Activated CD4-positive, alpha-beta T cell treated with anti-CD3 and anti-CD28 coated beads for 48 hours (primary cell): ENCODE results near the gene ARHGEF37.
"Not testable (repeated sequence)": the region's sequence is repeated elsewhere in the genome, so short reads cannot be mapped to it uniquely, and the experiment has no call there.

Experiments used
- DNase-seq: peaks from one replicate; pipeline ENCODE4 v3.0.0-alpha.2; 2020

Gene ARHGEF37

GRCh38 chr5:149649730-149650129 is 68.4 kb downstream of the ARHGEF37 start:
- DNase-seq, result not testable (repeated sequence)

DNA sequence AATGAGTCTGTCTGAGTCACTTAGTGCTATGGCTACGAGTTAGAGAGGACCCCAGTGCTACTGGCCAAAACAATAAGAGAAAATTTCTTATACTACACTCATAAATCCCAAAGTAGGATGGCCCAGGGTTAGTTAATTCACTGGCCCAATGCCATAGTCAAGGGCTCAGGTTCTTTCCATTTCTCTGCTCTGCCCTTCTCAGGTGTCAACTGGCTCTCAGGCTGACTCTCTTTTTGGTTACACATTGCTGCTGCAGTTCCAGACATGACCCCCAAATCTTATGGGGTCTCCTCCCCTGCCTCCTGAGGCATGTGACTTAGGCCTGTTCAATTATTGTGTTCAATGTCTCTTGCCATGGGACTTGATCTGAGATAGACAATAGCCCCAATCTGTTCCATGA is 70.4 kb downstream of the ARHGEF37 start:
- DNase-seq, result no peak

DNA sequence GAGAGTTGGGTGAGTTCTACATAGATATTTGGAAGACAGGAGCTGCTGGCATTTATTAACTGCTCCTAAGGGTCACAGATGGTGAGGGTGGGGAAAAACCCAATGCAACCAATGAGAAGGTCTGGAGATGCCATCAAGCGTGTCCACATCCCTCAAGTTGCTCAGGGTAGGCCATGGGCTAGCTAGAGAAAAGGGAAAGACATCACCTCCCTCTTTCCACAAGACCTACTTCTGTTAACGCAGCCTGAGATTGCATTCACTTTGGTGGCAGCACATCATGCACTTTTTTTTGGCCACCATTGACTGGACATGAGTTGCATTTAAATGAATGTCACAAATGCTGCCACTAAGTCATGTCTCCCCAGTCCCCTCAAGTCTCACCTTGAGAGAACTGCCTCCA is 71.4 kb downstream of the ARHGEF37 start:
- DNase-seq, result no peak

DNA sequence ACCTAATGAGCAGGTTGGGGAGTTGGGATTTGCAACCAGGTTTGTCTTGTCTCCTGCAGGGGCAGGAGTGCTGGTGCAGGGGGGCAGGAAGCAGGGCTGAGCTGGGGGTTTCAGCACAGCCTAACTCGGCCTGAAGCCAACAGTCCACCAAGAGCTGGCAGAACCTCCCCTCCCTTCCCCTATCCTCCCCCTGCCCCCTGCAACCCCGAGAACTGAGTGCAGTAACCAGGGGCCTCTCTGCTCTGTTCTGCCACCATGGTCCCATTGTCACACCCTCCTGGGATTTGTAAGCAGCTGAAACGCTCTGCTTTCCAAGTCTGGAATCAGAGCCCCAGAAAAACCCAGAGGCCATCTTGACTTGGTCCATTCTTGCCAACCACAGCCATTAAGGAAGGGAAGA is 72.9 kb downstream of the ARHGEF37 start:
- DNase-seq, result no peak

GRCh38 chr5:149654883-149655505 is 73.7 kb downstream of the ARHGEF37 start:
- no peak for DNase-seq

GRCh38 chr5:149656576-149657182 is 75.4 kb downstream of the ARHGEF37 start:
- DNase-seq, result peak; percentile 61

DNA sequence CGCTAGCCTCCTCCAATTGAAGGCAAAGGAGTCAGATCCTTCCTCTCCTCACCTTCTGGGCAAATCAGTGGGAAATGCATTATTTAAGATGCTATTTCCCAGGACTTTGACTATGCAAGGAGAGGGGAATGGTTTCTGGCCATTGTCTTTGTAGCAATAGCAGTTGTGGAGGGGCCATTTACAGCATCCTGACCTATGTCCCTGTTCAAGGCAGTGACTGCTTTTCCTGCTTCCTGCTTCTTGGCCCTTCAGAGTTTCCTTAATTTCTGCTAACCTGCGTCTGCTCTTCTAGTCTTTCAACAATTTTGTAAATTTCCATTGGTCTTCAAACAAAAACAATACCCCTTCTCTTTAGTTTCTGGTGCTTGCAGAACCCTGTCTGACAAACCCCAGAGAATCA is 76.0 kb downstream of the ARHGEF37 start:
- no peak for DNase-seq

DNA sequence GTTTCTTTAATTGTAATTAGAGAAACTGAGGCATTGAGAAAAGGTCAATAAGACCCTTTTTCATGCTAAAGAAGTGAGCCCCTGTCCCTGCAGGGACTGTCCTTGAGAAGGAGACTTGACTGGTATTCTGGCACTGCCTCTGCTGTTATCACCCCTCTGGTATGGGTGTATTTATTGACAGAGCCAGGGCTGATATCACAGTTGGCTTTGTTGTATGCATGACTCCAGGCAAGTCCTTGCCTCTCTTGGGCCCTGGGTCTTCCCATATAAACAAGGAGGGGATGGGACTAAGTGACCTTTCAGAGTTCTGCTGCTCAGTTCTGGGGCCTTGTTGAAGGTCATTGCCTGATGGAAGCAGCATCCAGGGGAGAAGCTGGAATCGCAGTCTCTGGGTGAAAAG is 77.0 kb downstream of the ARHGEF37 start:
- DNase-seq, result no peak

DNA sequence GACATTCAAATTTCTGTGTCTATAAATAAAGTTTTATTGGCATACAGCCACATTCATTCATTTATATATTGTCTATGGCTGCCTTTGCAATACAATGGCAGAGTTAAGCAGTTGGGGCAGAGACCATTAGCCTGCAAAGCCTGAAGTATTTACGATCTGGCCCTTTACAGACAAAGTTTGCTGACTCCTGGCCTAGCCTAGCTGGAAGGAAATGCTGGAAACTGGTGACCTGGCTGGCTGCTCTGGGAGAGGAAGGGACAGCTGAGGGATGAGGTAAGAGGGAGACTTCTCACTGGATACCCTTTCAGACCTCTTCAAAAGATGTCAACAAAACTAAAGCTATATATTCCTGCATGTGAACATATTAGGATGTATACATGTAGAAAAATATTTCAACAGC is 82.8 kb downstream of the ARHGEF37 start:
- DNase-seq, result no peak

DNA sequence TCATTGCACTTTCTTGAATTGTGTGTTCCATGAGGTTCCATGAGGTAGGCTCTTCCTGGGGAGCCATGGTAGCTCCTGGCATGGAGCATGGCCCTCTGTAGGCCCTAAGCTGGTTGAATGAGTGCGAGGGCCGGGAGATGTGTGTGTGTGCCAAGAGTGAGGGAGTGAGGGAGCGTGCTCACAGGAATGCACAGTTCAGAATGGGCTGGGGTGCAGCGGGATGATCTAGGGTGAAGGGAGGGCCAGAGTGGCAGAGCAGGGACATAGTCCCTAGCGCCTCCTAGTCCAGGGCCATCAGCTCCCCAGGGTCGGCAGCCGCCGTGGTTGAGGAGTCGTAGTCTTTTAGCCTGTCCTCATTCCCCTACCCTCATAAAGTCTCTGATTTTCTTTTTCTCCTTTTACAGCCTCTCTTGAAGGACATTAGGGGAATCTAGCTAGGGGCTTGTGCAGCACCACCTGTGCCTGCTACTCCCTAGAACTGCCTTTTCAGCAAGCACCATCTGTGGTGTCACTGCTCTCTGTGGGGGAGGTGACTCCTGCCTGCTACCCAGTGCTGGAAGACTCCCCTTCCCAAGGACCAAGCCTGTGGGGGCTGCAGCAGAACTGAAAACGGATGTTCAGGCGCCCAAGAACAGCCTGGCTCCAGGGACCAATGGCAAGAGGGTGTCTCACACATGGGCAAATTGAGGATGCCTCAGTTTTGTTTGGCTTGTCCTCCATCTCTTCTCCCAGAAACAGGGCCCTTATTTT is 83.5 kb downstream of the ARHGEF37 start:
- DNase-seq, result no peak

DNA sequence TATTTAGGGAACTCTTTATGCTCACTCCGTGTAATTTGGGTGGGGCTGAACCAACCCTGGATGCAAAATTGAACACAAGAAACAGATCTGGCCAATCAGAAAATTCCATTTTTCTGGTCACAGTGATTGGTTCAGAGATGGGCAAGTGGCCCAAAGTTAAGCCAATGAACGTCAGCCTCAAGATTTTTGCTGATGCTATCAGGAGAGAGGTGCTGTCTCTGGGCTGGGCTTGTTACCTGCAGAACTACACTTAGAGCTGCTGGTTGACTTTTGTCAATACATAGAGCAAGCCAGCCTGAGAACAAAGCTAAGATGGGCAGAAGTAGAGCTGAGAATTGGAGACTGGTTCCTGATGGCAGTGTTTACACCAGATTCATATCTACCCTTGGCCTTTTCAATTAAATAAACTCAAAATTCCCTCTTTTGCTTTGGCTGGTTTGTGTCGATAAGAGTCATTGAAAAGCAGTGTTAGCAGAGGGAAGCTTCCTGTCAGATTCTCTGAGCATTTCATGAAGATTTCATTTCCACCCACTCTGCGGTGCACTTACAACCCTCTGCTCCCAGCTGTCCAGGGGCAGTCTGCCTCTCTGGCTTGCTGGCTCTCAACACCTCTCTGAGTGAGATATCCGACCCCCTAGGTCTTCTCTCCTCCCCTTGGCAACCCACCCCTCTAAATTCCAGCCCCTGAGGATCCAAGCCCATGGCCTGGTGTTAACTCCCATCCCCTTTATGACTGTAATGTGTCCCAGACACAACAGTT is 84.3 kb downstream of the ARHGEF37 start:
- no peak for DNase-seq

- DNase-seq, result no peak
Observed at GRCh38 chr5:149666212-149666852, 85.0 kb downstream of the ARHGEF37 start.

DNA sequence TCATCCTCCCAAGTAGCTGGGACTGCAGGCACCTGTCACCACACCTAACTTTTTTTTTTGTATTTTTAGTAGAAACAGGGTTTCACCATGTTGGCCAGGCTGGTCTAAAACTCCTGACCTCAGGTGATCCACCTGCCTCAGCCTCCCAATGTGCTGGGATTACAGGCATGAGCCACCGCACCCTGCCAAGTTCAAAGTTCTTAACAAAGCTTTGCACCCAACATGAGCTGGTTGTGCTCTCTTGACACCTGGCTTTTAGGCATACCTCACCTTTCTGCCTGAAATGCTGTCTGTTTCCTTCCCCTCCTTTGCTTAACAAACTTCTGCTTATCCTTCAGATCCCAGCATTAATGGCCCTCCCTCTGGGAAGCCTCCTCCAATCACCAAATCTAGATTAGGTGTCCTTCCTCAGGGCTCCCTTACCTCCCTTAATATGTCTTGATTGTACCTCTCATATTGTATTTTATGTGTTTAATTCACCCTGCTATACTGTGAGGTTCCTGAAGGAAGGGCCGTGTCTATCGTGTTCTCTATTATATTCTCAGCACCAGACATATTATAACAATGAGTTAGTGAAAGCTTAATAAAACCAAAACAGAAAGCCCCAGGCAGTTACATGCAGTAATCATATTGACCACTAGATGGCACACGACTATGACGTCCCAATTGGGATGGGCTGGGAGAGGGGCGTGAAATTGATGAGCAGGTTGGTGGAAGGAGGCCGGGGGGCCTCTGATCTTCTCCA is 86.0 kb downstream of the ARHGEF37 start:
- DNase-seq, result peak; percentile 44

GRCh38 chr5:149667829-149668330 is 86.6 kb downstream of the ARHGEF37 start:
- no peak for DNase-seq

- DNase-seq, result not testable (repeated sequence)
Observed at GRCh38 chr5:149669273-149669672, 88.0 kb downstream of the ARHGEF37 start.

GRCh38 chr5:149671544-149671943 is 90.2 kb downstream of the ARHGEF37 start:
- no peak for DNase-seq

- no peak for DNase-seq
Observed at GRCh38 chr5:149672701-149673476, 91.6 kb downstream of the ARHGEF37 start.

- no peak for DNase-seq
Observed at GRCh38 chr5:149674686-149675085, 93.4 kb downstream of the ARHGEF37 start.

DNA sequence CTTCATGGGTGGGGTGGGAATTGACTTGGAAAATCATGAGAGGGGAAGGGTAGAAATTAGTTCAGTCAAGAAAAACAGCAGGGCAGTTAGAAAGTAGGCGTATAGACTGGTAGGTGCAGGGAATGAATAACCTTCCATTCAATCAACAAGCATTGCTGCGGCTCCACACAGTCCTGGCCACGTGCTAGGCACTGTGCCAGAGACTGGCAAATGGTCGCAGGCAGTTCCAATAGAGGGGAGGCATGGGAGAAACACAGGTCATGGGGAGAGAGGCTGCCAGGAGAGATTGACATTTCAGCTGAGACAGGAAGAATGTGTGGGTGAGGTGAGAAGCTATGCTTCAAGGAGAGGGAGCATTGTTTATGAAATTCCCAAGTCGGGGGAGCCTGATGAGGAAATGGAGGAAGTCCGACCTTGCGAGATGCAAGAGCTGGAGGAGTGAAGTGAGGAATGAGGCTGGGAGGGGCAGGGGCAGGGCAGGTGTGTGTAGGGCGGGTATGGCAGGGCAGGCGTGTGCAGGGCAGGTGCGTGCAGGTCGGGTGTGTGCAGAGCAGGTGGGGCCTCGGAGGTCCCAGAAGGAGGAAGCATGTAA is 94.4 kb downstream of the ARHGEF37 start:
- DNase-seq, result no peak

DNA sequence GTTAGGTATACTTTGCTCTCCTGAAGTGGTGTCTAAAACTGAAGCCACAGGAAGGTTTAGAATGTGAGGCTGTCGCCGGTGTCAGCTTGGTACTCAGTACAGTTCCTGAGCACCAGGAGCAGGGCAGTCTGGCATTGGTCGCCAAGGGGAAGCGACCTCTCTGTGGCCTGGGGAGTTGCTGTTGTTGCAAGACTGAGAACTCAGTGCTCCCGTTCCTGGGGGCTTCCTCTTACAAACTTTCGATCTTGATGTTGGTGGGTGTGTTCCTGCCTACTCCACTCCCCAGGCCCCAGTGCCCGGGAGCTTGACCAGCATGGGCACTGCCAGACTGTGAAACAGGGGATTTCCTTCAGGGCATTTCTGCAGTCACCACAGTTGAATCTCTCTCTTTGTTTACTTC is 96.4 kb downstream of the ARHGEF37 start:
- no peak for DNase-seq
